Spleen (tissue), 11 donors: ENCODE measurements around the gene EPHA2. TPM values are rescaled to one million over a fixed set of nuclear protein-coding genes. Genes with fewer than 3 reads are reported as not detected.
A peak's percentile ranks its signal among the peaks of the same experiment; 100 is the strongest.

Experiments
- DNase-seq: peaks from one replicate; pipeline ENCODE4 v3.0.0-alpha.2; 2020
- H3K27ac ChIP-seq, 8 donors: fragments of 200-600 bp; sonication (generic) in 7 of 8; 1 replicate in 4 of 8; 2 replicates in 4 of 8; pipeline versions ENCODE4 v1.5.0 to v1.8.0; 2016 to 2021; ENCODE audit warnings: inconsistent platforms in 4 of 8, mild to moderate bottlenecking in 4 of 8, moderate library complexity in 1 of 8
- H3K27me3 ChIP-seq, 7 donors: fragments of 200-600 bp; sonication (generic) in 6 of 7; replicated peaks in 1 of 7; 1 replicate in 4 of 7; 2 replicates in 3 of 7; pipeline versions ENCODE4 v1.5.0 to v1.8.0; 2016 to 2021; ENCODE audit warnings: inconsistent platforms in 3 of 7, mild to moderate bottlenecking in 1 of 7
- H3K36me3 ChIP-seq, 6 donors: fragments of 200-600 bp; sonication (generic) in 5 of 6; 1 replicate in 4 of 6; 2 replicates in 2 of 6; pipeline versions ENCODE4 v1.5.0 to v1.8.0; 2016 to 2021; ENCODE audit warnings: inconsistent platforms in 2 of 6
- H3K4me1 ChIP-seq, 6 donors: fragments of 200-600 bp; sonication (generic) in 5 of 6; 1 replicate in 3 of 6; 2 replicates in 3 of 6; pipeline versions ENCODE4 v1.5.0 to v1.8.0; 2016 to 2021; ENCODE audit warnings: inconsistent platforms in 3 of 6
- H3K4me3 ChIP-seq, 8 donors: fragments of 200-600 bp; sonication (generic) in 7 of 8; 1 replicate in 4 of 8; 2 replicates in 4 of 8; pipeline versions ENCODE4 v1.5.0 to v1.8.0; 2016 to 2021; ENCODE audit warnings: inconsistent platforms in 4 of 8, mild to moderate bottlenecking in 4 of 8, moderate library complexity in 2 of 8
- H3K9me3 ChIP-seq, 8 donors: fragments of 200-600 bp; sonication (generic) in 7 of 8; 1 replicate in 4 of 8; 2 replicates in 4 of 8; pipeline versions ENCODE4 v1.5.0 to v1.8.0; 2016 to 2021; ENCODE audit warnings: inconsistent platforms in 4 of 8
- POLR2A ChIP-seq, 3 donors: fragments of 450-650 bp; IDR thresholded peaks; one replicate each; pipeline ENCODE4 v1.5.1; 2017; ENCODE audit warnings: antibody characterized with exemption in 3 of 3, mild to moderate bottlenecking in 1 of 3
- POLR2AphosphoS5 ChIP-seq, 3 donors: sonication (generic); formaldehyde crosslinking; IDR thresholded peaks; one replicate each; pipeline ENCODE4 v1.5.1; 2017; ENCODE audit warnings: antibody characterized with exemption in 3 of 3
- WGBS, 5 donors: extraction: QIAGEN DNeasy Blood & Tissue Kit in 3 of 5; methylation state at CpG; one replicate each; pipeline versions ENCODE4 v1.1.5 to v1.1.7; 2013 to 2018; 5-methylcytosine and 5-hydroxymethylcytosine counted together
- intact Hi-C: fragments of 100-400 bp; cut with DNase I; formaldehyde crosslinking; loops from one replicate; pipeline ENCODE4 v1.15.0; 2023; ENCODE audit warnings: low total_unique reads
- polyA plus RNA-seq, 3 donors: library from polyadenylated mRNA; stranded (reverse); fragments of 200-250 nt; gene quantifications; one replicate each; pipeline ENCODE4 v1.2.1, GENCODE V29; 2013
- total RNA-seq, 7 donors: library from RNA; depleted of rRNA in 3 of 7; stranded (reverse); fragments of >200 nt in 3 of 7; fragmentation: NEBNext Ultra II Directional in 4 of 7; extraction: Animal tissue kit (Norgen Biotek cat#: 25700) in 4 of 7; gene quantifications; one replicate each; pipeline versions ENCODE4 v1.1.0 to v1.2.1, GENCODE V29; 2016 to 2021
- TF ChIP-seq, protein P1 (sequence below), 11 experiments: fragments of 200-600 bp in 7 of 11; fragments of 450-650 bp in 4 of 11; sonication (generic) in 4 of 11; IDR thresholded peaks in 8 of 11; conservative IDR thresholded peaks in 3 of 11; 1 replicate in 7 of 11; 2 replicates in 4 of 11; pipeline versions ENCODE4 v1.4.0 to v1.8.0; 2016 to 2021; ENCODE audit warnings: antibody characterized with exemption in 11 of 11, inconsistent platforms in 4 of 11, mild to moderate bottlenecking in 1 of 11
- donor health status: healthy with polysubstance abuse.
- donor health status: DM: no; HTN: no; CAD: no; lungs with moderate emphysema.
- donor health status: DM: no; HTN: no; CAD: no.
- donor health status: Bipolar disorder and iron deficiency.
- donor health status: healthy.
- donor health status: DM: no; HTN: no; CAD: no.
- donor health status: DM: yes; HTN: yes; CAD: no.

Gene EPHA2
- total and polyA plus RNA-seq, 10 donors: 2.0 to 35.7 (median 14.8) TPM

DNA sequence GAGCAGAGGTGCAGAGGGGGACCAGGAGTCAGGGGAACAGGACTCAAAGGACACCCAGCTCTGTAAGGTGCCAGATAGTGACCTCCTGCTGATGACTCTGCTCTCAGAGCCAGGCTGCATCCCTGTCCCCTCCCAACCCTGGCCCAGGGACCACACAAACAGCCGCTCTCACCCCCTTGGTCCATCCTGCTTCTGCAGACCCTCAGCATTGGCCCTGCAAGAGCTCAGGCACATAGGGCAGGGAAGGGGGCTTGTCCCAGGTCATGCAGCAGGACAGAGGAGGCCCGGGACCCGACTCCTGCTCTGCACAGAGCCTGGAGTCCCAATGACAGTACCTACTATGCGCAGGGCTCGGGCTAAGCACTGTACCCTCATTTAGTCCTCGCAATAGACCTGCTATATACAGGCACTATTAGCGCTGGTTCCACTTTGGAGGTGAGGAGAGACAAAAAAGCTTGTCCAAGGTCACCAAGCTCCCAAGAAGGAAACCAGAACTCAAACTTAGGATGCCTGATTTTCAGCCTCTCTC is 15.7 kb downstream of the EPHA2 start:
- no peak overlapping the region for H3K4me3 ChIP-seq
- intact Hi-C loops: no loop called here
- H3K36me3 ChIP-seq: peaks cover 0 to 34% (median 8%) of the 10 kb centered on the region in 6 donors
- peaks cover 18 to 72% (median 57%) of the 10 kb centered on the region in 6 donors for H3K4me1 ChIP-seq
- H3K27me3 ChIP-seq: peaks cover 0 to 11% (median 0%) of the 10 kb centered on the region in 7 donors
- peak overlapping the region in 7 of 8 donors; percentile 5 to 81 (median 78) for H3K27ac ChIP-seq
- no peak for DNase-seq
- no peaks in the 10 kb centered on the region for H3K9me3 ChIP-seq
- WGBS, 5 donors: 86 to 92% (median 90%) methylated on average over 3 to 7 of the region's 7 CpGs
- TF ChIP-seq, protein P1, sequence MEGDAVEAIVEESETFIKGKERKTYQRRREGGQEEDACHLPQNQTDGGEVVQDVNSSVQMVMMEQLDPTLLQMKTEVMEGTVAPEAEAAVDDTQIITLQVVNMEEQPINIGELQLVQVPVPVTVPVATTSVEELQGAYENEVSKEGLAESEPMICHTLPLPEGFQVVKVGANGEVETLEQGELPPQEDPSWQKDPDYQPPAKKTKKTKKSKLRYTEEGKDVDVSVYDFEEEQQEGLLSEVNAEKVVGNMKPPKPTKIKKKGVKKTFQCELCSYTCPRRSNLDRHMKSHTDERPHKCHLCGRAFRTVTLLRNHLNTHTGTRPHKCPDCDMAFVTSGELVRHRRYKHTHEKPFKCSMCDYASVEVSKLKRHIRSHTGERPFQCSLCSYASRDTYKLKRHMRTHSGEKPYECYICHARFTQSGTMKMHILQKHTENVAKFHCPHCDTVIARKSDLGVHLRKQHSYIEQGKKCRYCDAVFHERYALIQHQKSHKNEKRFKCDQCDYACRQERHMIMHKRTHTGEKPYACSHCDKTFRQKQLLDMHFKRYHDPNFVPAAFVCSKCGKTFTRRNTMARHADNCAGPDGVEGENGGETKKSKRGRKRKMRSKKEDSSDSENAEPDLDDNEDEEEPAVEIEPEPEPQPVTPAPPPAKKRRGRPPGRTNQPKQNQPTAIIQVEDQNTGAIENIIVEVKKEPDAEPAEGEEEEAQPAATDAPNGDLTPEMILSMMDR (IDR thresholded peaks at IDR 0.05 in 8 of 11, conservative IDR thresholded peaks at IDR 0.05 in 3 of 11): no peak
- no peak for TF ChIP-seq POLR2A (IDR thresholded peaks at IDR 0.05)
- no peak for TF ChIP-seq POLR2AphosphoS5 (IDR thresholded peaks at IDR 0.05)

- no peak for DNase-seq
- 72 to 81% (median 77%) methylated on average over 3 of the region's 3 CpGs for WGBS, 5 donors
- Histone ChIP-seq H3K27ac (peak overlapping the region in 7 of 8 donors; percentile 48 to 81 (median 78)), H3K4me1 (peaks cover 18 to 66% (median 51%) of the 10 kb centered on the region in 6 donors), H3K27me3 (peaks cover 0 to 7% (median 0%) of the 10 kb centered on the region in 7 donors), H3K36me3 (peaks cover 0 to 40% (median 13%) of the 10 kb centered on the region in 6 donors), H3K4me3 (no peak overlapping the region), H3K9me3 (no peaks in the 10 kb centered on the region)
- TF ChIP-seq, protein P1 (IDR thresholded peaks at IDR 0.05 in 8 of 11, conservative IDR thresholded peaks at IDR 0.05 in 3 of 11): no peak
- TF ChIP-seq POLR2AphosphoS5 (IDR thresholded peaks at IDR 0.05) (no peak), POLR2A (IDR thresholded peaks at IDR 0.05) (no peak)
- intact Hi-C loops: no loop called here
These were observed 16.4 kb downstream of the EPHA2 start for GRCh38 chr1:16139473-16139962.

- no peak for TF ChIP-seq POLR2A (IDR thresholded peaks at IDR 0.05)
- TF ChIP-seq POLR2AphosphoS5 (IDR thresholded peaks at IDR 0.05): peak; percentile 70 to 76 (median 71)
- TF ChIP-seq, protein P1 (IDR thresholded peaks at IDR 0.05 in 8 of 11, conservative IDR thresholded peaks at IDR 0.05 in 3 of 11): peak in 6 of 11 experiments; percentile 13 to 50 (median 32)
- intact Hi-C loops: no loop called here
- WGBS, 5 donors: 42 to 77% (median 67%) methylated on average over 8 to 9 of the region's 9 CpGs
- Histone ChIP-seq H3K27me3 (peaks cover 0 to 7% (median 0%) of the 10 kb centered on the region in 7 donors), H3K9me3 (no peaks in the 10 kb centered on the region), H3K4me1 (peaks cover 18 to 66% (median 46%) of the 10 kb centered on the region in 6 donors), H3K36me3 (peaks cover 0 to 48% (median 13%) of the 10 kb centered on the region in 6 donors), H3K27ac (peak overlapping the region; percentile 48 to 81 (median 72)), H3K4me3 (no peak overlapping the region)
- no peak for DNase-seq
These were observed 17.1 kb downstream of the EPHA2 start for GRCh38 chr1:16138772-16139221.

DNA sequence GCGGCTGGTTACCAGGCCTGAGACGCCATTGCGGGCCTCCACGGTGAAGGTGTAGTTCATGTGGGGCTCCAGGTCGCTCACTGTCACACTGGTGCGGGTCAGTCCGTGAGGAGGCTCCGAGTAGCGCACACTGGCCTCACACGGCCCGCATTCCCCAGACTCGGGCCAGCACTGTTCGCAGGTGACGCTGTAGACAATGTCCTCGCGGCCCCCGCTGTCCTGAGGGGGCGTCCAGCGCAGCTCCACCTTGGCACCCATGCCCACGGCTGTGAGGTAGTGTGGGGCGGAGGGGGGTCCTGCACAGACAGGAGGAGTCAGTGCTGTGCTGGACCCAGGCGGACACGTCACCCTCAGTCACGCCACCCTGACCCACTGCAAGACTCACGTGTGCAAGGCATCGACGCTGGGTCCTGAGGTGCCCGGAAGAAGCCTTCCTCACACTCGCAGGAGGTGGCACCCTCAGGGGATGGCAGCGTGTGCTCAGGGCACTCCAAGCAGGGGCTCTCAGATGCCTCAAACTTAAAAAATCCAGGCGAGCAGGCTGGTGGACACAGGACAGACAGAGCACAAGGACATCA is 17.9 kb downstream of the EPHA2 start:
- intact Hi-C loops: no loop called here
- no peak for DNase-seq
- H3K9me3 ChIP-seq: no peaks in the 10 kb centered on the region
- TF ChIP-seq POLR2AphosphoS5 (IDR thresholded peaks at IDR 0.05): peak in 1 of 3 donors; percentile 8
- TF ChIP-seq POLR2A (IDR thresholded peaks at IDR 0.05): no peak
- H3K4me1 ChIP-seq: peaks cover 18 to 66% (median 45%) of the 10 kb centered on the region in 6 donors
- 90 to 94% (median 92%) methylated on average over 19 to 31 of the region's 31 CpGs for WGBS, 5 donors
- peaks cover 0 to 7% (median 0%) of the 10 kb centered on the region in 7 donors for H3K27me3 ChIP-seq
- no peak overlapping the region for H3K4me3 ChIP-seq
- peak overlapping the region in 3 of 8 donors; percentile 58 to 81 (median 78) for H3K27ac ChIP-seq
- H3K36me3 ChIP-seq: peaks cover 0 to 49% (median 13%) of the 10 kb centered on the region in 6 donors
